ENCODE measurements around the gene MAB21L4. TPM values are rescaled to one million over a fixed set of nuclear protein-coding genes. Genes with fewer than 3 reads are reported as not detected.
A peak's percentile ranks its signal among the peaks of the same experiment; 100 is the strongest.

Gene MAB21L4
- total RNA-seq, 4 donors from 2014 or later = 0.33 to 0.81 TPM; not detected in 2

GRCh38 chr2:240840435-240841060 lies 55.4 kb downstream of the MAB21L4 start:
- Histone ChIP-seq H3K27me3 (no peaks in the 10 kb centered on the region), H3K4me3 (replicated peaks in 1 of 3) (no peak overlapping the region), H3K4me1 (no peaks in the 10 kb centered on the region), H3K27ac (no peak overlapping the region), H3K9me3 (no peaks in the 10 kb centered on the region), H3K36me3 (no peaks in the 10 kb centered on the region)
- peak; percentile 62 to 67 for DNase-seq
- 7 to 32% methylated on average over 4 to 8 of the region's 9 CpGs for WGBS, 2 donors
- intact Hi-C loops (cut with DNase I) = no loop called here
- no peak for TF ChIP-seq POLR2A (IDR thresholded peaks at IDR 0.05)
- TF ChIP-seq, protein P1, sequence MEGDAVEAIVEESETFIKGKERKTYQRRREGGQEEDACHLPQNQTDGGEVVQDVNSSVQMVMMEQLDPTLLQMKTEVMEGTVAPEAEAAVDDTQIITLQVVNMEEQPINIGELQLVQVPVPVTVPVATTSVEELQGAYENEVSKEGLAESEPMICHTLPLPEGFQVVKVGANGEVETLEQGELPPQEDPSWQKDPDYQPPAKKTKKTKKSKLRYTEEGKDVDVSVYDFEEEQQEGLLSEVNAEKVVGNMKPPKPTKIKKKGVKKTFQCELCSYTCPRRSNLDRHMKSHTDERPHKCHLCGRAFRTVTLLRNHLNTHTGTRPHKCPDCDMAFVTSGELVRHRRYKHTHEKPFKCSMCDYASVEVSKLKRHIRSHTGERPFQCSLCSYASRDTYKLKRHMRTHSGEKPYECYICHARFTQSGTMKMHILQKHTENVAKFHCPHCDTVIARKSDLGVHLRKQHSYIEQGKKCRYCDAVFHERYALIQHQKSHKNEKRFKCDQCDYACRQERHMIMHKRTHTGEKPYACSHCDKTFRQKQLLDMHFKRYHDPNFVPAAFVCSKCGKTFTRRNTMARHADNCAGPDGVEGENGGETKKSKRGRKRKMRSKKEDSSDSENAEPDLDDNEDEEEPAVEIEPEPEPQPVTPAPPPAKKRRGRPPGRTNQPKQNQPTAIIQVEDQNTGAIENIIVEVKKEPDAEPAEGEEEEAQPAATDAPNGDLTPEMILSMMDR (IDR thresholded peaks at IDR 0.05) = peak in 4 of 6 experiments; percentile 41 to 55 (median 50)

GRCh38 chr2:240839152-240840143 lies 56.5 kb downstream of the MAB21L4 start:
- no peak for DNase-seq
- H3K9me3 ChIP-seq = no peaks in the 10 kb centered on the region
- H3K36me3 ChIP-seq = no peaks in the 10 kb centered on the region
- no peaks in the 10 kb centered on the region for H3K4me1 ChIP-seq
- intact Hi-C loops (cut with DNase I) = no loop called here
- no peak for TF ChIP-seq POLR2A (IDR thresholded peaks at IDR 0.05)
- TF ChIP-seq, protein P1 (IDR thresholded peaks at IDR 0.05) = no peak
- no peaks in the 10 kb centered on the region for H3K27me3 ChIP-seq
- no peak overlapping the region for H3K27ac ChIP-seq
- no peak overlapping the region for H3K4me3 ChIP-seq (replicated peaks in 1 of 3)
- WGBS, 2 donors = 86 to 93% methylated on average over 17 to 23 of the region's 28 CpGs

- no peak overlapping the region for H3K4me3 ChIP-seq (replicated peaks in 1 of 3)
- WGBS, 2 donors = 66 to 77% methylated on average over 4 of the region's 4 CpGs
- no peaks in the 10 kb centered on the region for H3K36me3 ChIP-seq
- no peaks in the 10 kb centered on the region for H3K9me3 ChIP-seq
- intact Hi-C loops (cut with DNase I) = no loop called here
- no peaks in the 10 kb centered on the region for H3K27me3 ChIP-seq
- no peak overlapping the region for H3K27ac ChIP-seq
- H3K4me1 ChIP-seq = no peaks in the 10 kb centered on the region
- DNase-seq = no peak
- TF ChIP-seq POLR2A (IDR thresholded peaks at IDR 0.05) = no peak
Measured at GRCh38 chr2:240837621-240838020, 58.3 kb downstream of the MAB21L4 start.

DNA sequence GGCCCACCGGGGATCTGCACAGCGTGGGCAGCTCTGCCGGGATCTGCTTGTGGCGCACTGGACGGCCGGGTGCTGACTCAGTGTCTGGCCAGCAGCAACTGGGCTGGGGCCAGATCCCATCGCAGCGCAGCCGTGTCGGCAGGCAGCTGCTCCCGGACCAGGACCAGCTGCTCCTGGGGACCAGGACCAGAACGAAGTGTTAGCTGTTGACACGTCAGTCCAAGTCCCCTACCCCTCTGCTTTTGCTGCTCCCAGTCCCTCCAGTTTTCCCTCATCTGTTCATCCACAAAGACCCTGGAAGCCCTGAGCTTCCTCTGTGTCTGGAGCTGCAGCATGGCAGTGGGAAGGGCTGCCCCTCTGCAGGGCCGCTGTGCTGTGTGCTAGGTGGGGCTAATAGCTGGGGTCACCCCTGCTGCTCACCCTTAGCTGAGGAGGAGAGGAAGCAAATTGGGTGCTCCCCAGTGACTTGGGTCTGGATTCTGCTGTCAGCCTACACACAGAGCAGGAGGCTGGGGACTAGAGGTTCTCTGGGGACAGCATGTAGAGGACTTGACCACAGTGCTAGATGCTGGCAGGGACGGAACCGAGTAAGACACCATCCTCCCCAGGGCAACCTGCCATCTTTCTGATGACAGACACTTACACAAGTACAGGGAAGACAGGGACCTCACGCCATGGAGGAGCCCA lies 59.0 kb downstream of the MAB21L4 start:
- Histone ChIP-seq H3K4me1 (peaks cover 0 to 5% of the 10 kb centered on the region in 2 donors), H3K9me3 (no peaks in the 10 kb centered on the region), H3K27ac (no peak overlapping the region), H3K36me3 (no peaks in the 10 kb centered on the region), H3K4me3 (replicated peaks in 1 of 3) (no peak overlapping the region), H3K27me3 (no peaks in the 10 kb centered on the region)
- WGBS, 2 donors = 77 to 89% methylated on average over 12 to 17 of the region's 17 CpGs
- DNase-seq = no peak
- no peak for TF ChIP-seq POLR2A (IDR thresholded peaks at IDR 0.05)
- TF ChIP-seq, protein P1 (IDR thresholded peaks at IDR 0.05) = no peak
- intact Hi-C loops (cut with DNase I) = no loop called here

Other genes with a start within 250 kb of the MAB21L4 start
- gene AQP12B, start 213.3 kb downstream of the MAB21L4 start, total RNA-seq = under 1 TPM in 1 of 4 donors, not detected in 3; 0.13 TPM
- not detected for gene AQP12A, start 204.3 kb downstream of the MAB21L4 start, total RNA-seq
- gene KIF1A, start 75.9 kb downstream of the MAB21L4 start, total RNA-seq = 1 to 10 TPM; 1.2 to 6.9 (median 4.1) TPM
- not detected for gene AGXT, start 27.3 kb downstream of the MAB21L4 start, total RNA-seq
- not detected for gene CROCC2, start 10.2 kb upstream of the MAB21L4 start, total RNA-seq
- gene SNED1, start 102.5 kb upstream of the MAB21L4 start, total RNA-seq = 100 to 1,000 TPM in 1 of 4 donors, 10 to 100 TPM in 3; 47.7 to 122 (median 68.7) TPM
- 100 to 1,000 TPM in 1 of 4 donors, 10 to 100 TPM in 3; 67.8 to 110 (median 91.0) TPM for gene MTERF4, start 206.1 kb upstream of the MAB21L4 start, total RNA-seq

All from thyroid gland (tissue), 4 donors.